Peyer's patch (tissue), 4 donors: ENCODE measurements around the gene CREB3L2.

Experiments used
- POLR2A ChIP-seq, 2 donors: fragments of 450-650 bp; IDR thresholded peaks; one replicate each; pipeline ENCODE4 v1.5.1; 2017; ENCODE audit warnings: antibody characterized with exemption in 2 of 2, mild to moderate bottlenecking in 2 of 2, moderate library complexity in 2 of 2
- TF ChIP-seq, protein P1 (sequence below), 6 experiments: fragments of 450-650 bp in 4 of 6; fragments of 200-600 bp in 2 of 6; sonication (generic) in 1 of 6; IDR thresholded peaks; one replicate each; pipeline ENCODE4 v1.5.1; 2017 to 2019; ENCODE audit warnings: antibody characterized with exemption in 6 of 6, mild to moderate bottlenecking in 3 of 6, moderate library complexity in 1 of 6

- TF ChIP-seq, protein P1, sequence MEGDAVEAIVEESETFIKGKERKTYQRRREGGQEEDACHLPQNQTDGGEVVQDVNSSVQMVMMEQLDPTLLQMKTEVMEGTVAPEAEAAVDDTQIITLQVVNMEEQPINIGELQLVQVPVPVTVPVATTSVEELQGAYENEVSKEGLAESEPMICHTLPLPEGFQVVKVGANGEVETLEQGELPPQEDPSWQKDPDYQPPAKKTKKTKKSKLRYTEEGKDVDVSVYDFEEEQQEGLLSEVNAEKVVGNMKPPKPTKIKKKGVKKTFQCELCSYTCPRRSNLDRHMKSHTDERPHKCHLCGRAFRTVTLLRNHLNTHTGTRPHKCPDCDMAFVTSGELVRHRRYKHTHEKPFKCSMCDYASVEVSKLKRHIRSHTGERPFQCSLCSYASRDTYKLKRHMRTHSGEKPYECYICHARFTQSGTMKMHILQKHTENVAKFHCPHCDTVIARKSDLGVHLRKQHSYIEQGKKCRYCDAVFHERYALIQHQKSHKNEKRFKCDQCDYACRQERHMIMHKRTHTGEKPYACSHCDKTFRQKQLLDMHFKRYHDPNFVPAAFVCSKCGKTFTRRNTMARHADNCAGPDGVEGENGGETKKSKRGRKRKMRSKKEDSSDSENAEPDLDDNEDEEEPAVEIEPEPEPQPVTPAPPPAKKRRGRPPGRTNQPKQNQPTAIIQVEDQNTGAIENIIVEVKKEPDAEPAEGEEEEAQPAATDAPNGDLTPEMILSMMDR (IDR thresholded peaks at IDR 0.05): no peak
- no peak for TF ChIP-seq POLR2A (IDR thresholded peaks at IDR 0.05)
These were observed 97.1 kb downstream of the CREB3L2 start for GRCh38 chr7:137904833-137905232.
